Measurements from ENCODE around the gene RRP1.
"Not testable (repeated sequence)": the region's sequence is repeated elsewhere in the genome, so short reads cannot be mapped to it uniquely, and the experiment has no call there.

The RRP1 gene

GRCh38 chr21:43818685-43819084 lies 29.3 kb downstream of the RRP1 start:
- no peaks in the 10 kb centered on the region for H3K9me3 ChIP-seq (ENCODE audit: insufficient read depth, low read length)
- no peak overlapping the region for H3K27ac ChIP-seq (ENCODE audit: low read depth, low read length)
- H3K9ac ChIP-seq (ENCODE audit: low read length) = no peak overlapping the region
- no peaks in the 10 kb centered on the region for H3K27me3 ChIP-seq (ENCODE audit: low read length)
- no peak overlapping the region for H3K4me2 ChIP-seq (ENCODE audit: low read depth, low read length, poor library complexity, severe bottlenecking)
- no peaks in the 10 kb centered on the region for H3K36me3 ChIP-seq (ENCODE audit: low read length)
- H3K9me2 ChIP-seq (replicated peaks; ENCODE audit: insufficient read depth, low read length) = no peaks in the 10 kb centered on the region
- H3K79me2 ChIP-seq (ENCODE audit: insufficient read depth, low read length) = no peaks in the 10 kb centered on the region
- H3K4me3 ChIP-seq (ENCODE audit: insufficient read depth, low read length, poor library complexity, severe bottlenecking) = no peak overlapping the region
- no peaks in the 10 kb centered on the region for H3F3A ChIP-seq (ENCODE audit: insufficient read depth)
- no peak for TF ChIP-seq CTCF (IDR thresholded peaks at IDR 0.05; ENCODE audit: insufficient read depth, low read length, poor library complexity, severe bottlenecking)
- no peak for TF ChIP-seq EZH2phosphoT487 (conservative IDR thresholded peaks at IDR 0.05; ENCODE audit: low read length)
- no peak overlapping the region for H2AFZ ChIP-seq (ENCODE audit: low read depth, low read length, severe bottlenecking)
- no peaks in the 10 kb centered on the region for H4K20me1 ChIP-seq (ENCODE audit: low read depth, low read length)

DNA sequence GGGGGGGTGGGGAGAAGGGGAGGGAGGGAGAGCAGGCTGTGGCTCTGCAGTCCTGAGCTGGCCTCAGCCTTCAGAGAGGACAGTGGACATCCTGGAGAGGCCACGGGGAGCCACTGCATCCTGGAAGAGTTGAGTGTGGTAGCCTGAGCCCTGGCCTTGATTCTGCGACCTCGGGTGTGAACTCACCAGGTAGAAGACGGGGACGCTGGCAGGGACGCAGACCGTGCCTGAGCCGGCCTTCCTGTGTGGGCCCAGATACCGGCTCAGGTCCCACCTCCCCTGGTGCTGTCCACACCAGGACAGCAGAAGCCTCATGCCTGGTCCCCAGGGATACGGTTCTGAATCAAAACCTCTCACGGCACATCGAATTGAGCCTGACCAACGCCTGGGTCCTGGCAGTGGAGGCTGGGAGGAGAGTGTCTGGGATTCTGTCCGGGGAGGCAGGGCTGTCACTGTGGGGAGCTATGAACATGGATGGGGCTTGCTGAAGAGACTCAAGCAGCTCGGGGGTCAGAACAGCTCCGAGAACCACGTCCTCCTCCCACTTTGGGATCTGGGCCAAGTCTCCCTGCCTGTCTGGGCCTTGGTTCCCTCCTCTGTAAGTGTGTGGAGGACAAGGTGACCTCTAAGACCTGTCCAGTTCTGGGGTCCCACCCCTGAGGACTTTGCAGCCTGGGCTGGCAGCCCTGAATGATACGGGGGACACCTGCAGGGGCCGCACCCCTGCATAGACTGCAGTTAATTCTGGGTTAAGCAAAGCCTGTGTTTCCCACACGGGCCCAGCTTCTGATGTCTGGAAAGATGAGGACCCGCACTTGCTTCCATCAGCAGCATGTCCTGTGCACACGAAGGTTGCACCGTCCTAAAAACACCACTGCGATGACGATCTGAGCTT lies 30.4 kb downstream of the RRP1 start:
- H3K27ac ChIP-seq (ENCODE audit: low read depth, low read length) = no peak overlapping the region
- H3K9me3 ChIP-seq (ENCODE audit: insufficient read depth, low read length) = no peaks in the 10 kb centered on the region
- TF ChIP-seq EZH2phosphoT487 (conservative IDR thresholded peaks at IDR 0.05; ENCODE audit: low read length) (no peak), CTCF (IDR thresholded peaks at IDR 0.05; ENCODE audit: insufficient read depth, low read length, poor library complexity, severe bottlenecking) (no peak)

GRCh38 chr21:43820466-43820865 lies 31.1 kb downstream of the RRP1 start:
- H3F3A ChIP-seq (ENCODE audit: insufficient read depth) = no peaks in the 10 kb centered on the region
- no peaks in the 10 kb centered on the region for H3K9me3 ChIP-seq (ENCODE audit: insufficient read depth, low read length)
- H2AFZ ChIP-seq (ENCODE audit: low read depth, low read length, severe bottlenecking) = no peak overlapping the region
- TF ChIP-seq EZH2phosphoT487 (conservative IDR thresholded peaks at IDR 0.05; ENCODE audit: low read length) = no peak
- no peak overlapping the region for H3K9ac ChIP-seq (ENCODE audit: low read length)
- no peaks in the 10 kb centered on the region for H3K36me3 ChIP-seq (ENCODE audit: low read length)
- no peak overlapping the region for H3K4me3 ChIP-seq (ENCODE audit: insufficient read depth, low read length, poor library complexity, severe bottlenecking)
- no peaks in the 10 kb centered on the region for H4K20me1 ChIP-seq (ENCODE audit: low read depth, low read length)
- H3K27me3 ChIP-seq (ENCODE audit: low read length) = no peaks in the 10 kb centered on the region
- no peaks in the 10 kb centered on the region for H3K9me2 ChIP-seq (replicated peaks; ENCODE audit: insufficient read depth, low read length)
- no peaks in the 10 kb centered on the region for H3K79me2 ChIP-seq (ENCODE audit: insufficient read depth, low read length)
- no peak overlapping the region for H3K4me2 ChIP-seq (ENCODE audit: low read depth, low read length, poor library complexity, severe bottlenecking)
- no peak overlapping the region for H3K27ac ChIP-seq (ENCODE audit: low read depth, low read length)

More for the DNA sequence above, 30.4 kb downstream of the RRP1 start:
- no peaks in the 10 kb centered on the region for H4K20me1 ChIP-seq (ENCODE audit: low read depth, low read length)
- no peaks in the 10 kb centered on the region for H3F3A ChIP-seq (ENCODE audit: insufficient read depth)
- no peak overlapping the region for H3K4me2 ChIP-seq (ENCODE audit: low read depth, low read length, poor library complexity, severe bottlenecking)
- H3K9ac ChIP-seq (ENCODE audit: low read length) = no peak overlapping the region
- no peaks in the 10 kb centered on the region for H3K36me3 ChIP-seq (ENCODE audit: low read length)
- no peaks in the 10 kb centered on the region for H3K79me2 ChIP-seq (ENCODE audit: insufficient read depth, low read length)
- H2AFZ ChIP-seq (ENCODE audit: low read depth, low read length, severe bottlenecking) = no peak overlapping the region
- H3K27me3 ChIP-seq (ENCODE audit: low read length) = no peaks in the 10 kb centered on the region
- H3K4me3 ChIP-seq (ENCODE audit: insufficient read depth, low read length, poor library complexity, severe bottlenecking) = no peak overlapping the region
- no peaks in the 10 kb centered on the region for H3K9me2 ChIP-seq (replicated peaks; ENCODE audit: insufficient read depth, low read length)

- not testable (repeated sequence) for H3K9me2 ChIP-seq (replicated peaks; ENCODE audit: insufficient read depth, low read length); H4K20me1 ChIP-seq (ENCODE audit: low read depth, low read length); H3K27ac ChIP-seq (ENCODE audit: low read depth, low read length); H3K9ac ChIP-seq (ENCODE audit: low read length); H3F3A ChIP-seq (ENCODE audit: insufficient read depth); H3K4me2 ChIP-seq (ENCODE audit: low read depth, low read length, poor library complexity, severe bottlenecking); H3K27me3 ChIP-seq (ENCODE audit: low read length); H3K79me2 ChIP-seq (ENCODE audit: insufficient read depth, low read length); H3K4me3 ChIP-seq (ENCODE audit: insufficient read depth, low read length, poor library complexity, severe bottlenecking); H3K36me3 ChIP-seq (ENCODE audit: low read length); H3K9me3 ChIP-seq (ENCODE audit: insufficient read depth, low read length); H2AFZ ChIP-seq (ENCODE audit: low read depth, low read length, severe bottlenecking)
Measured at GRCh38 chr21:43822166-43822565, 32.8 kb downstream of the RRP1 start.

- H3K9me3 ChIP-seq (ENCODE audit: insufficient read depth, low read length); H3K27ac ChIP-seq (ENCODE audit: low read depth, low read length); H2AFZ ChIP-seq (ENCODE audit: low read depth, low read length, severe bottlenecking); H3K79me2 ChIP-seq (ENCODE audit: insufficient read depth, low read length); H3K4me2 ChIP-seq (ENCODE audit: low read depth, low read length, poor library complexity, severe bottlenecking); H3K36me3 ChIP-seq (ENCODE audit: low read length); H3K27me3 ChIP-seq (ENCODE audit: low read length); H3F3A ChIP-seq (ENCODE audit: insufficient read depth); H4K20me1 ChIP-seq (ENCODE audit: low read depth, low read length); H3K4me3 ChIP-seq (ENCODE audit: insufficient read depth, low read length, poor library complexity, severe bottlenecking); H3K9me2 ChIP-seq (replicated peaks; ENCODE audit: insufficient read depth, low read length); H3K9ac ChIP-seq (ENCODE audit: low read length): not testable (repeated sequence)
Measured at GRCh38 chr21:43822741-43823140, 33.4 kb downstream of the RRP1 start.
